HG03571 (cell line): ENCODE results near the gene OR2B2.

ENCODE experiments used
- ATAC-seq: cut with Tn5 transposase; IDR thresholded peaks from one replicate; pipeline ENCODE4 v1.9.1; 2021; ENCODE audit not compliant: unreplicated experiment

Gene OR2B2

GRCh38 chr6:27867945-27868300 is 44.3 kb downstream of the OR2B2 start:
- no peak for ATAC-seq

- ATAC-seq = peak; percentile 23
Observed at GRCh38 chr6:27867051-27867944, 44.9 kb downstream of the OR2B2 start.

GRCh38 chr6:27866357-27867050 is 45.7 kb downstream of the OR2B2 start:
- peak; percentile 11 for ATAC-seq

GRCh38 chr6:27865850-27866356 is 46.3 kb downstream of the OR2B2 start:
- peak; percentile 10 for ATAC-seq

- ATAC-seq = peak; percentile 48
Observed at GRCh38 chr6:27864906-27865849, 47.0 kb downstream of the OR2B2 start.

GRCh38 chr6:27863962-27864905 is 48.0 kb downstream of the OR2B2 start:
- ATAC-seq = no peak

GRCh38 chr6:27862396-27863066 is 49.7 kb downstream of the OR2B2 start:
- ATAC-seq = no peak

GRCh38 chr6:27861861-27862260 is 50.3 kb downstream of the OR2B2 start:
- ATAC-seq = no peak

GRCh38 chr6:27861276-27861840 is 50.8 kb downstream of the OR2B2 start:
- ATAC-seq = no peak
